Left renal cortex interstitium (tissue), 4 donors: ENCODE data around the gene HLA-DRA. TPM values are rescaled to one million over a fixed set of nuclear protein-coding genes. Genes with fewer than 3 reads are reported as not detected.

Experiments
- DNase-seq, 4 donors: peaks; one replicate each; pipeline ENCODE4 v3.0.0-alpha.2; 2013; ENCODE audit warnings: low read depth in 4 of 4, low spot score in 2 of 4, missing footprints in 1 of 4
- polyA plus RNA-seq, 4 donors: library from polyadenylated mRNA; unstranded; fragments of 120-200 nt; gene quantifications; one replicate each; pipeline ENCODE4 v1.2.1, GENCODE V29; 2013; ENCODE audit not compliant: insufficient read length in 4 of 4

HLA-DRA gene
- polyA plus RNA-seq = 100 to 1,000 TPM in 1 of 4 donors, 10 to 100 TPM in 3; 52.7 to 119 (median 80.0) TPM

GRCh38 chr6:32439602-32440214 lies at the start of gene HLA-DRA:
Gene HLA-DRA, plus strand, starts transcription at chr6:32439887. Its CDS starts 64 bp downstream, at chr6:32439951.
- peak in 1 of 4 donors; percentile 41 for DNase-seq

- DNase-seq = no peak
Measured at GRCh38 chr6:32391505-32391904, 48.2 kb upstream of the HLA-DRA start.

GRCh38 chr6:32393665-32394420 lies 45.8 kb upstream of the HLA-DRA start:
- DNase-seq = peak in 1 of 4 donors; percentile 44

GRCh38 chr6:32396028-32396427 lies 43.7 kb upstream of the HLA-DRA start:
- no peak for DNase-seq

GRCh38 chr6:32397252-32397920 lies 42.3 kb upstream of the HLA-DRA start:
- DNase-seq = no peak

GRCh38 chr6:32401284-32401963 lies 38.3 kb upstream of the HLA-DRA start:
- no peak for DNase-seq

GRCh38 chr6:32402812-32403211 lies 36.9 kb upstream of the HLA-DRA start:
- no peak for DNase-seq

- DNase-seq = no peak
Measured at GRCh38 chr6:32405656-32406055, 34.0 kb upstream of the HLA-DRA start.

GRCh38 chr6:32406197-32406596 lies 33.5 kb upstream of the HLA-DRA start:
- no peak for DNase-seq

- no peak for DNase-seq
Measured at GRCh38 chr6:32406857-32407256, 32.8 kb upstream of the HLA-DRA start, which contains the start of gene BTNL2. Gene BTNL2, minus strand, starts transcription at chr6:32407181. Its CDS starts 58 bp downstream, at chr6:32407123.

GRCh38 chr6:32410906-32411305 lies 28.8 kb upstream of the HLA-DRA start:
- DNase-seq = no peak

- no peak for DNase-seq
Measured at GRCh38 chr6:32411566-32412327, 27.9 kb upstream of the HLA-DRA start.

- DNase-seq = peak in 2 of 4 donors; percentile 54 to 69
Measured at GRCh38 chr6:32413427-32414047, 26.1 kb upstream of the HLA-DRA start.

GRCh38 chr6:32415521-32416019 lies 24.1 kb upstream of the HLA-DRA start:
- DNase-seq = peak in 1 of 4 donors; percentile 62

GRCh38 chr6:32416036-32416435 lies 23.7 kb upstream of the HLA-DRA start:
- DNase-seq = no peak

GRCh38 chr6:32424589-32425300 lies 14.9 kb upstream of the HLA-DRA start:
- no peak for DNase-seq

- DNase-seq = no peak
Measured at GRCh38 chr6:32426338-32426737, 13.3 kb upstream of the HLA-DRA start.

- no peak for DNase-seq
Measured at GRCh38 chr6:32427218-32427617, 12.5 kb upstream of the HLA-DRA start.
